NOMO-1 (cell line): ENCODE data around the gene ALDH3A2.
"Not testable (repeated sequence)": the region's sequence is repeated elsewhere in the genome, so short reads cannot be mapped to it uniquely, and the experiment has no call there.

Experiments used
- DNase-seq, 2 experiments: peaks; one replicate each; lab custom pipeline; 2025; ENCODE audit not compliant: unreplicated experiment in 2 of 2; lab: John Stamatoyannopoulos, UW

ALDH3A2 gene

DNA sequence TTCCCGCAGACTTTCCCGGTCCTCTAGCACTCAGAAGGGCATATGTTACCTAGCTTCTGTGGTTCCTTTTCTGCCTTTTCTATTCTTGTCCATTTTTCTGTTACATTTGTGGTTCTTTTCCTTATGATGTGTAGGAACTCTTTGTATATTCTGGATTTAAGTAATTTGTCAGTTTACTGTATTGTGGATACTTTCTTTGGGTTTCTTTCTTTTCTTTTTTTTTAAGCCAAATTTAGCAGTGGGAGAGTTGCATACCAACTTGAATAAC is 657 bp downstream of the ALDH3A2 start:
- no peak for DNase-seq

- peak in 1 of 2 experiments; percentile 19 for DNase-seq
These were observed 2.3 kb downstream of the ALDH3A2 start for GRCh38 chr17:19650826-19651225.

DNA sequence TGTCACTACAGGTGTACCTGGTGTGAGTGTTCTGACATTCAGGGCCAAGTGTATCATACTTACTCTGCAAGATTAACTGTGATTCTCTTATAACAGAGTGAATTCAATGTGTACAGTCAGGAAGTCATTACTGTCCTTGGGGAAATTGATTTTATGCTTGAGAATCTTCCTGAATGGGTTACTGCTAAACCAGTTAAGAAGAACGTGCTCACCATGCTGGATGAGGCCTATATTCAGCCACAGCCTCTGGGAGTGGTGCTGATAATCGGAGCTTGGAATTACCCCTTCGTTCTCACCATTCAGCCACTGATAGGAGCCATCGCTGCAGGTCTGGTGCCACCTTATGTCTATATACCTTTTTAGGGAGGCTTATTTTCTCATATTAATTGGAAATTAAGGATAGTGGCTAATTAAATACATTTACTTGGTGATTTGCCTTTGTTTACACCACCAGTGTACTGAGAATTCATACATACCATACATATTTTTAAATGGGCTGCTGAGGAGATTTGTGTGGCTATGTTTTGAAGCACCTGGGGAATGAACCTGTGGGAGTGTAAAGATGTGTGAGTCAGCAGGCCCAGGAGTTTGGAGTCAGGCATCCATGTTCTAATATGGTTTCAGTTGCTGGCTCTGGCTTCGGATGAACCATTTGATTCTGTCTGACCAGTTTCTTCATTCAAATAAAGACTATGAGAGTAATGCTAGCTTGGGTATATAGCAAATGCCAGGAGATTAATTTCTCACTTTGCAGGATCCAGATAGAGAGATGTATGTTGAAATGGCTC is 3.1 kb downstream of the ALDH3A2 start:
- no peak for DNase-seq

DNA sequence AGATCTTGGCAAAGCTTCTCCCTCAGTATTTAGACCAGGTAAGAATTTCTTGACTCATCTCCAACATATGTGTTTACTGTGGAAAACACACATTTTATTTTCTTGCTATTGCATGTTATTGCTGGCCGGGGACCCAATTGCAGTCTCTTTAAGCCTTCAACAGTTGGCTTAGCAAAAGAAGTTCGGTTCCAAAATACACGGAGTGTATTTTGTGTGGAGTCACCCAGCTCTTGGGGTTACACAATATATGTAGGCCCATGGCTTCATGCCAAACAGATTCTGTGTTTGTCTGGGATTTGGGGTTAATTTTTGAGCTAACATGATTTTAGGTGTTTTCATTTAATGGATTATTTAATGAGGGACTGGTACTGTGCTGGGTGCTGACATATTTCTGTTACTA is 4.0 kb downstream of the ALDH3A2 start:
- DNase-seq: no peak

- no peak for DNase-seq
These were observed 5.9 kb downstream of the ALDH3A2 start for GRCh38 chr17:19654342-19654886.

DNA sequence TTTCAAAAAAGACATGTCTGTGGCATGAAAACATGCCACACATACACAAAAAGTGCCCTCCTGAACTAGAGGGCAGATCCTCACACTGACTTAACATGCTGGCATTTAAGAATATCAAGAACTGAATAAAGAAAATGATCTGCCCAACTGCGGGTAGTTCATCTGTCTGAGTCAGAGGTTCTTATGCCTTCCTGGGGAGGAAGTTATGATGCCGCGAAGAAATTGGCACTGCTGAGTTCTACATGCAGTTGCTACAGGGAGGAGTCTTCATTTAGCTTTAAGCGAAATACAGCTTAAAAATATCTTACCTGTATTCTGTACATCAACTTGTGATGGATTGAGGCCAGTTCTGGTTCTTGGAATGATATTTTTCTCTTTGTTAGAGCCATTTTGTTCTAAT is 6.3 kb downstream of the ALDH3A2 start:
- no peak for DNase-seq

DNA sequence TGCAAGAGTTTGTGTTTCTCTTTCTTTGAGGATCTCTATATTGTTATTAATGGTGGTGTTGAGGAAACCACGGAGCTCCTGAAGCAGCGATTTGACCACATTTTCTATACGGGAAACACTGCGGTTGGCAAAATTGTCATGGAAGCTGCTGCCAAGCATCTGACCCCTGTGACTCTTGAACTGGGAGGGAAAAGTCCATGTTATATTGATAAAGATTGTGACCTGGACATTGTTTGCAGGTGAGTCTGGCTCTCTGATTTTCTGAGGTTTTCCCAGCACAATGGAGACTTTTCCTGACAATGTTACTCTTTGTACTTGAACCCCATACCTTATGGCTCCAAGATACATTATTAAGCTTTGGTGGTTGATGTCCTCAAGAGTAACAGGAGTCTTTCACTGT is 7.8 kb downstream of the ALDH3A2 start:
- DNase-seq: no peak

DNA sequence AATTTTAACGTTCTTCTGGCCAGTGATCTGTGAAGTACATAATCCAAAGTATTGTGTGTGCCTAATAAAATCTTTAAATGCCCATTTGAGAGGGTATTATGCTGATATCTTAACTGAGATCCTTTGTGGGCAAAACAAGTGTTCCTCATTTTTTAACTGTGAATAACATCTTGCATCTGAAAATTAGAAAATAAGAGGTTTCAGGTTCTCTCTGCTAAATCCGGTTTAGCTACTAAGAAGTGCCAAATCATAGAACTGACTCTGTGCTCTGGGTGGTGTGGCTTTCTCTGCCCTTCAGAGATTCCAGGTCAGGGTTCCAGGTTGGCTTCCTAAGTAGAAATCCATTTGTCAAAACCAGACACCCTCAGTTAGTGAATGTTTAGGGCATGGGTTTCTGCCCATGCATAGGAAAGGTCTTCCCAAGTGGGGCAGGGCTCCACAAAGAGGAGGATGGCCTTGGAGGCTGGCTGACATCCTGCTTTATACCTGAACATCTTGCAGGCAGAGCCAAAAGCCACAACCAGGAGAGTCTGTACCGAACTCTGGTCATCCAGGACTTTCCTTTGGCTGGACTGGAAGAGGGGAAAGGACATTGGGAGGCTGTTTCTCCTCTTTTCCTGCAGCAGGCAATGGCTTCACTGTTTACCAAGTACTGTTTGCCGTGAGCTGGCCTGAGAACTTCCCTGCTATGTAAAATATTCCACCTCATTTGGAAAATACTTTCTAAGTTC is 8.5 kb downstream of the ALDH3A2 start:
- DNase-seq: peak in 1 of 2 experiments; percentile 35

DNA sequence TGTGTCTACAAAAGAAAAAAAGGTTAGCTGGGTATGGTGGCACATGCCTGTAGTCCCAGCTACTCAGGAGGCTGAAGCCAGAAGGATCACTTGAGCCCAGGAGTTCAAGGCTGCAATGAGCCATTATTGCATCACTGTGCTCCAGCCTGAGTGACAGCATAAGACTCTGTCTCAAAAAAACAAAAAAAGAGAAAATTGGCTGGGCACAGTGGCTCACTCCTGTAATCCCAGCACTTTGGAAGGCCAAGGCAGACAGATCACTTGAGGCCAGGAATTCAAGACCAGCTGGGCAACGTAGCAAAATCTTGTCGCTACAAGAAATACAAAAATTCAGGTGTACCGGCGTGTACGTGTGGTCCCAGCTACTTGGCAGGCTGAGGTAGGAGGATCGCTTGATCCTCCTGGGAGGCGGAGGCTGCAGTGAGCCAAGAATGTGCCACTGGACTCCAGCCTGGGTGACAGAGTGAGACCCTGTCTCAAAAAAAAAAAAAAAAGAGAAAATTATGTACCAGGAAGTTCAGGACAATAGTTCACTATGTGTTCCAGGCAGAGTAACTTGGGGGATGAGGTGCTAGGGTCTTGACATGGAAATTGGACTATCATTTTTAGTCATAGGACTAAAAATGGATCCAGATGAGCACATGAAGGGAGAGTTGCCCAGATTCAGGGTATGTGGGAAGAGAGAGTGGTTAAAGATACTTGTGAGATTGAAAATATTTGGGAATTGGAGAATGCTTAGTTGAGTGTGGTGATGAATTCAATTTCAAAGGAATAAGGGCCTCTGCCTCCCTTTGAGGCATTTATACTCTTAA is 11.0 kb downstream of the ALDH3A2 start:
- DNase-seq: no peak

DNA sequence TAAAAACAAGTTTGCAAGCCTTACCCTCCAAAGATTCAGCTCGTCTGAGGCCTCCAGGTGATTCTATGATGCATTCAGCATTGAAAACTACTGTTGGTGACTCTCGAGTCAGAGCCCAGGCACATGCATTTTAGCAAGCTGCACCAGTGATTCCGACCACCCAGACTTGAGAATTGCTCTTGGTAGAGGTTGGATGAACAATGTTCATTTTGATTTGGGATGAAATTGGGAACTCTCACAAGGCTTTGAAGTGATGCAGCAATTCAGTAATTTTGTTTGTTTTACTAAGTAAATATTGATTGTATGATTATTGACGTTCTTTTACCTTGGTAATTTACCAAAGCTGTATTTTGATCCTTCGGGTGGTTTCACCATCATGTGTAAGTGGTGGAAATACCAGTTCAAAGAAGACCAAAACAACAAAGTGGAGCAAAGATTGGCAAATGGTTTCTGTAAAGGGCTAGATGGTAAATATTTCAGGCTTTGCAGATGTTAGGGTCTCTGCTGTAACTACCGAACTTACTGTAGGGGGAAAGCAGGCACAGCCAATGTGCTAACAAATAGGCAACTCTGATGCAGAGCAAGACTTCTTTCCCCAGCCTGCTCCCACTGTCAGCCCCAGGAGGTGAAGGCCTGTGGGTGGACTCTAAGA is 11.8 kb downstream of the ALDH3A2 start:
- no peak for DNase-seq

DNA sequence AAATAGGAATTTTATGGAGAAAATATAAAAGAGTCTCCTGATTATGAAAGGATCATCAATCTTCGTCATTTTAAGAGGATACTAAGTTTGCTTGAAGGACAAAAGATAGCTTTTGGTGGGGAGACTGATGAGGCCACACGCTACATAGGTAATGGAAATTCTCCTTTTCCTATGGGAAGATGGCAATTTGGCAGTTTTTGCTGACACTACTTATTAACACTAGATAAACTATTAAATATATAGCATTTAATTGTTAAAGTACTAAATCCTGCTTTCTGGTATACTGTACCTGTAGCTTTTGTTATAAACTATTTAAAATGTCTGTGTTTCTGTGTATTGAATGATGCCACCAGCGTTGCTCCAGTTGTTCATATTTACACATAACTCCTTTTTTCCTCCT is 12.6 kb downstream of the ALDH3A2 start:
- DNase-seq: no peak

DNA sequence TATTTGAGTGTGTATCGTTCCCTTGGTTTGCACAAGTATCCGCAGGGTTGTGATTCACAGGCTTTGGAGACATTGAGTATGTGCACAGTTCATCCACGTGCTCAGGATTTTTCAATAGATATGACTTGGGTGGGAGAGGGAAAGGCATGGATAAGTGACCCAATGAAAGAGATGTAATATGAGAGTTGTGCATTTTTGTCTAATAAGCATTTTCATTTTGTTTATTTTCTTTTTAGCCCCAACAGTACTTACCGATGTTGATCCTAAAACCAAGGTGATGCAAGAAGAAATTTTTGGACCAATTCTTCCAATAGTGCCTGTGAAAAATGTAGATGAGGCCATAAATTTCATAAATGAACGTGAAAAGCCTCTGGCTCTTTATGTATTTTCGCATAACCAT is 14.5 kb downstream of the ALDH3A2 start:
- no peak for DNase-seq

DNA sequence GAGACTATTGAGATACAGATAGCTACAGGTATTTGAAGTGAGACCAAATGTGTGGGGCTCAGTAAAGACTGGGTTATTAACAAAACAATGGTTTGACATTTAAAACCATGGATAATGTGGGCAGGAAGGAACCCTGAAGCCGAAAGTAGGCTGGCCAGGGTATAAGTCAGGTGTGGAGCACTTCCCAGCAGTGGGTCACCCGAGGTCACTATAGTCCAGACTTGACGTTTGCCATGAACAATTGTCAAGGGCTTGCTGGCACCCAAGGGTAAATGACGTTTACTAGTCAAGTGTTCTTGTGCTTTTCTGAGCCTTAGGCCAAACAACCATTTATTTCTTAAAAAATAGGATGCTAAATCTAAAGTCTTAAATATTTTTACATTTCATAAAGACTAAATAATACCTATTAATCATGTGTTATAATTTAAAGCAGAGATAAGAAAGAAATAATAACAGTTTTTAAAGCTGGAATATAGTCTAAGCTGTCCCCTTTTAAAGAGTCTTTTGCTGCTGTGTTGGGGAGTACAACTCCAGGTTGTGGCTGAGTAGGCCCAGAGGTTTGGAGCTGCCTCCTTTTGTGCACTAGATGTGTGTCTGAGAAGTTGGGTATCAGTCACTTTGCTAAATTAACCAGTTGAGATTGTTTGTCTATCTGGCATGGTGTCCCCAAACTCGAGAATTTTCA is 15.7 kb downstream of the ALDH3A2 start:
- no peak for DNase-seq

- DNase-seq: no peak
These were observed 16.2 kb downstream of the ALDH3A2 start for GRCh38 chr17:19664821-19665181.

DNA sequence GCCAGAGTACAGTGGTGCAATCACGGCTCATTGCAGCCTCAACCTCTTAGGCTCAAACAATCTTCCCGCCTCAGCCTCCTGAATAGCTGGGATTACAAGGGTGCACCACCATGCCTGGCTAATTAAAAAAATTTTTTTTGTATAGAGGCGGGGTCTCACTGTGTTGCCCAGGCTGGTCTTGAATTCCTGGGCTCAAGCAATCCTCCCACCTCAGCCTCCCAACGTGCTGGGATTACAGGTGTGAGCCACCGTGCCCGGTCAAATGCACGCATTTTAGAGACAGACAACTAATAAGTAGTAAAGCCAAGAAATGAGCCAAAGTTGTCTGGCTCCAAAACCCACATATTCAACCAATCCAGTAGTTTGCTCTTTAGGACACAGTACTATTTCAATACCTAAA is 21.1 kb downstream of the ALDH3A2 start:
- not testable (repeated sequence) for DNase-seq

GRCh38 chr17:19670908-19671307 is 22.4 kb downstream of the ALDH3A2 start:
- peak in 1 of 2 experiments; percentile 14 for DNase-seq

- no peak for DNase-seq
These were observed 22.9 kb downstream of the ALDH3A2 start for GRCh38 chr17:19671433-19671832.

DNA sequence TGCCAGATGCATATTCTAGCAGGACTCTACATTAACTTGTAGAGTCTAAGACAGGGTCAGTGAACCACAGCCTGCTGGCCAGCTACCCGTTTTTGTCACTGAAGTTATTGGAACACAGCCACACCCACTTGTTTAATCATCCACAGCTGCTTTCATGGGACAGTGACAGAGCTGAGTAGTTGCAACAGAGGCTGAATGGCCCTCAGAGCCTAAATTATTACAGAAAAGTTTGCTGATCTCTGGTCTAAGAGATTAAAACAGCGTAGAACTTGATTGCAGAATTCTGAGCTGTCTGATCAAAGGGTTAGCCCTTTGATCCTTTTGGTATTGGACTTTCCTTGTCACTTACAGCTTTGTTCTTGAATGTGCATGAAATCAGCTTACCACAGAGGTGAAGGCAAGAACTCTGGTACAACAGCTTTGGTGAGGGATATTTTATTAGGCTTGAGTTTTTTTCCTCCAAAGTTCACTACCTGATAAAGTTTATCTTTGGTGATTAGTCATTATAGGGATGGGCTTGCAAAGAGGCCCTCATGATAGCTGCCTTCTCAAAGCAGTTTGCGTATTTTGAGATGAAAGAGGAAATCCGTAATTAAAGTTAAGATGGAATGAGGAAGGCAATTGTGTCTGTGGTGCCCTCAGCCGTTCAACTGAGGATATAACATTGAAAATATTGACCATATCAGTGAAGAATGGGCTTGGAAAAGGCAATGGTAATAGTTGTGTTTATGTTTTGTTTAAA is 23.6 kb downstream of the ALDH3A2 start:
- peak; percentile 79 to 84 for DNase-seq

- no peak for DNase-seq
These were observed 25.1 kb downstream of the ALDH3A2 start for GRCh38 chr17:19673623-19674022.

DNA sequence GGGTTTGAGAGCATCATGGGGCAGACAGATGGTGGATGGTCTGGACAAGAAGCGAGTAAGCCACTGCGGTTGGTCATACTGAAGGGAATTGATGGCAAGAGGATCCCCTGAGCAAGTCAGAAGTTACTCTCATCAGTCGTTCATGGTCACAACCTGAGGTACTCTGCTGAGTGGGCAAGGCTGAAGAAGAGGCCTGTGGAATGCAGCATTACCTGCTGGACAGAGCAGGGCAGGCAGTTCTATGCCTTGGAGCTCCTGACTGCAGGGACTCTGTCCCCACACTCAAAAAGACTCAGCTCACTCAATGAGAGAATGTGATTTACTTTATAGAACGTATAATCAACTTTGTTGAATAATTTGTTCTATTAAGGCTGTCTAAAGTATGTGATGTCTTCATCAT is 28.3 kb downstream of the ALDH3A2 start:
- no peak for DNase-seq
